DND-41 (cell line): ENCODE measurements around the gene EEFSEC.

Experiments used
- ATAC-seq: fragments of 200-7000 bp; cut with Tn5 transposase; 3 replicates; pipeline ENCODE4 v1.9.1; 2021; ENCODE audit warnings: low read depth; ENCODE audit not compliant: insufficient read depth
- DNase-seq: peaks from one replicate; pipeline ENCODE4 v3.0.0-alpha.2; 2020
- H2AFZ ChIP-seq: 2 replicates; pipeline ENCODE4 v1.6.0; 2012; ENCODE audit warnings: low read depth, low read length
- H3K27ac ChIP-seq: 2 replicates; pipeline ENCODE4 v1.5.1; 2012; ENCODE audit warnings: low read length, inconsistent platforms
- H3K27me3 ChIP-seq: fragments of 200-600 bp; sonication (generic); 2 replicates; pipeline ENCODE4 v1.6.0; 2012; ENCODE audit warnings: low read length, mild to moderate bottlenecking, inconsistent platforms; ENCODE audit not compliant: insufficient read depth, poor library complexity
- H3K36me3 ChIP-seq: 2 replicates; pipeline ENCODE4 v1.5.1; 2012; ENCODE audit warnings: low read length, inconsistent platforms; ENCODE audit not compliant: insufficient read depth
- H3K4me1 ChIP-seq: 2 replicates; pipeline ENCODE4 v1.5.1; 2012; ENCODE audit warnings: mild to moderate bottlenecking, low read length; ENCODE audit not compliant: insufficient read depth
- H3K4me2 ChIP-seq: 2 replicates; pipeline ENCODE4 v1.6.0; 2012; ENCODE audit warnings: mild to moderate bottlenecking, moderate library complexity, low read length, inconsistent platforms; ENCODE audit not compliant: insufficient read depth
- H3K4me3 ChIP-seq, 2 experiments: fragments of 200-600 bp in 1 of 2; shearing (Covaris generic) in 1 of 2; 2 replicates each; pipeline ENCODE4 v1.5.1; 2012 to 2016; ENCODE audit warnings: inconsistent platforms in 2 of 2, low read length in 2 of 2, mild to moderate bottlenecking in 2 of 2, low read depth in 1 of 2, moderate library complexity in 1 of 2
- H3K79me2 ChIP-seq: 2 replicates; pipeline ENCODE4 v1.6.0; 2012; ENCODE audit warnings: low read length, inconsistent platforms; ENCODE audit not compliant: insufficient read depth
- H3K9ac ChIP-seq: 2 replicates; pipeline ENCODE4 v1.6.0; 2012; ENCODE audit warnings: low read depth, mild to moderate bottlenecking, inconsistent platforms, low read length, moderate library complexity
- H3K9me3 ChIP-seq: 2 replicates; pipeline ENCODE4 v1.5.1; 2012; ENCODE audit warnings: low read length, moderate library complexity, mild to moderate bottlenecking, inconsistent platforms; ENCODE audit not compliant: insufficient read depth, severe bottlenecking
- H4K20me1 ChIP-seq: 2 replicates; pipeline ENCODE4 v1.6.0; 2012; ENCODE audit warnings: low read length; ENCODE audit not compliant: insufficient read depth
- EZH2 ChIP-seq: IDR thresholded peaks from 3 replicates; pipeline ENCODE4 v1.6.1; 2012; ENCODE audit warnings: borderline replicate concordance, low read depth, mild to moderate bottlenecking, moderate library complexity, low read length, inconsistent platforms; ENCODE audit not compliant: severe bottlenecking
- TF ChIP-seq, protein P1 (sequence below): IDR thresholded peaks from 2 replicates; pipeline ENCODE4 v1.5.1; 2012; ENCODE audit warnings: borderline replicate concordance, low read length, moderate library complexity, mild to moderate bottlenecking; ENCODE audit not compliant: poor library complexity, severe bottlenecking; ENCODE audit errors: extremely low read depth

EEFSEC gene

DNA sequence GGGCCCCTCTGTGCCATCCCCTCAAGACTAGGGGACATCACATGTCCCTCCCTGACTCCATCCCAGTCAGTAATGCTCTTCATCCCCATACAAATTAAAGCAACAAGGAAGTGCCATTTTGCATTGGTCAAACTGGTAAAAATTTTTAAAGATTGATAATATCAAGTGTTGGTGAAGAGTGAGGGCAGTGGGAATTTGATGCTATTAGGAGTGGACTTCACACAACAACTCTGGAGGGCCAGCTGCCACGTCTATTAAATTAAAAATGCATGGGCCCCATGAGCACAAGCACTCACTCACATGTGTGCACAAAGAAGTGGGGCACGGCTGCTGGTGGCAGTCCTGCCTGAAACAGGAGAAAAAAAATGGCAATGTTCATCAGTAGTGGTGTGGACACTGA, 265.6 kb downstream of the EEFSEC start:
- H3K4me1 ChIP-seq: no peaks in the 10 kb centered on the region

DNA sequence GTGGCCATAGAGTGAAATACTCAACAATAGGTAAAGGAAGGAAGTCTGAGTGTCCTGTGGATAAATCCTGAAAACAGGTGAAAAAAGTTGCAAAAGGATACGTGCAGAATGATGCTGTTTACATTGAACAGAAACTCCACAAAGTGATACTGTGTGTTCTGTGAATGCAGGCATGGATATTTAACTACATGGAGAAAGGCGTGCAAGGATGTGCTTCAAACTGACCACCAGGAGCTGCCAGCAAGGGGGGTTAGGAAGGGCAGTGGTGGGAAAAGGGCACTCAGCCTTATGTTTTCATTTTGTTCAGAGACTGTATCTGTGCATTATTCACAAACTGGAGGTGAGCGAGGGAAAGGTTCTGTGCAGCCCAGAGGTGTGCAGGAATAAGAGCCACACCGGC, 266.0 kb downstream of the EEFSEC start:
- Histone ChIP-seq H3K4me2 (no peak overlapping the region), H3K27ac (no peak overlapping the region)
- no peak for ATAC-seq

More for the DNA sequence above, 265.6 kb downstream of the EEFSEC start:
- Histone ChIP-seq H3K27ac (no peak overlapping the region), H3K4me3 (no peak overlapping the region), H3K79me2 (no peaks in the 10 kb centered on the region), H4K20me1 (peaks cover 8% of the 10 kb centered on the region; the same call in 1 of the 2 replicates), H3K9me3 (no peaks in the 10 kb centered on the region), H3K4me2 (no peak overlapping the region), H3K9ac (no peak overlapping the region), H3K36me3 (no peaks in the 10 kb centered on the region), H3K27me3 (no peaks in the 10 kb centered on the region), H2AFZ (no peak overlapping the region)
- DNase-seq (no peak), ATAC-seq (no peak)
- TF ChIP-seq, protein P1, sequence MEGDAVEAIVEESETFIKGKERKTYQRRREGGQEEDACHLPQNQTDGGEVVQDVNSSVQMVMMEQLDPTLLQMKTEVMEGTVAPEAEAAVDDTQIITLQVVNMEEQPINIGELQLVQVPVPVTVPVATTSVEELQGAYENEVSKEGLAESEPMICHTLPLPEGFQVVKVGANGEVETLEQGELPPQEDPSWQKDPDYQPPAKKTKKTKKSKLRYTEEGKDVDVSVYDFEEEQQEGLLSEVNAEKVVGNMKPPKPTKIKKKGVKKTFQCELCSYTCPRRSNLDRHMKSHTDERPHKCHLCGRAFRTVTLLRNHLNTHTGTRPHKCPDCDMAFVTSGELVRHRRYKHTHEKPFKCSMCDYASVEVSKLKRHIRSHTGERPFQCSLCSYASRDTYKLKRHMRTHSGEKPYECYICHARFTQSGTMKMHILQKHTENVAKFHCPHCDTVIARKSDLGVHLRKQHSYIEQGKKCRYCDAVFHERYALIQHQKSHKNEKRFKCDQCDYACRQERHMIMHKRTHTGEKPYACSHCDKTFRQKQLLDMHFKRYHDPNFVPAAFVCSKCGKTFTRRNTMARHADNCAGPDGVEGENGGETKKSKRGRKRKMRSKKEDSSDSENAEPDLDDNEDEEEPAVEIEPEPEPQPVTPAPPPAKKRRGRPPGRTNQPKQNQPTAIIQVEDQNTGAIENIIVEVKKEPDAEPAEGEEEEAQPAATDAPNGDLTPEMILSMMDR: no peak
- TF ChIP-seq EZH2: no peak

DNA sequence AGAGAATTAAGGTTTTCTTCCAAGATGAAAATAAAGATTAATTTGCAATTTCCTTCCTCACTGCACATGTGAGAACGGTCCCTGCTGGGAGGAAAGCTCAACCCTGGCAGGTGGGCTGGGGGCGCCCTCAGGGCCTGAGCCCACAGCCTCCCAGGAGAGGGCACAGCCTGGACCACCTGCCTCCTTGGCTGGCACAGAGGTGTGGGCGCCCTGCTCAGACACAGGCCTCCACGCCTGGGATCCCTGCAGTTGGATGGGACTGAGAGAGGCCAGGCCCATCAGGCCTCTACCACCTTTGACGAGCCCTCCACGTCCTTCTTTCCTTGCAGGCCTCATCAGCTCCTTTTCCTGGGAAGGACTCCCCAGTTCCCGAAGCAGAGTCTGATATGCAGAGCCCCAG, 267.0 kb downstream of the EEFSEC start:
- Histone ChIP-seq H4K20me1 (peaks cover 3% of the 10 kb centered on the region; the same call in 1 of the 2 replicates), H3K4me2 (no peak overlapping the region), H3K36me3 (no peaks in the 10 kb centered on the region), H2AFZ (no peak overlapping the region), H3K27me3 (no peaks in the 10 kb centered on the region), H3K27ac (no peak overlapping the region), H3K4me1 (no peaks in the 10 kb centered on the region), H3K9me3 (no peaks in the 10 kb centered on the region), H3K4me3 (no peak overlapping the region), H3K79me2 (no peaks in the 10 kb centered on the region), H3K9ac (no peak overlapping the region)
- DNase-seq: no peak
- no peak for ATAC-seq
- TF ChIP-seq, protein P1: no peak
- no peak for TF ChIP-seq EZH2

More for the DNA sequence above, 266.0 kb downstream of the EEFSEC start:
- no peaks in the 10 kb centered on the region for H3K27me3 ChIP-seq
- H3K79me2 ChIP-seq: no peaks in the 10 kb centered on the region
- no peaks in the 10 kb centered on the region for H3K9me3 ChIP-seq
- peaks cover 8% of the 10 kb centered on the region; the same call in 1 of the 2 replicates for H4K20me1 ChIP-seq
- H3K36me3 ChIP-seq: no peaks in the 10 kb centered on the region
- H2AFZ ChIP-seq: no peak overlapping the region
- H3K9ac ChIP-seq: no peak overlapping the region
- TF ChIP-seq, protein P1: no peak
- no peak for TF ChIP-seq EZH2
- H3K4me3 ChIP-seq: no peak overlapping the region
- DNase-seq: no peak
- no peaks in the 10 kb centered on the region for H3K4me1 ChIP-seq
